AG09319 (cell line): ENCODE data around the gene NADSYN1.
"Not testable (repeated sequence)": the region's sequence is repeated elsewhere in the genome, so short reads cannot be mapped to it uniquely, and the experiment has no call there.

Experiments
- DNase-seq: peaks from one replicate; pipeline ENCODE4 v3.0.0-alpha.2; 2010; ENCODE audit warnings: low read depth; ENCODE audit errors: extremely low read depth
- TF ChIP-seq, protein P1 (sequence below): IDR thresholded peaks from 2 replicates; pipeline ENCODE4 v1.5.1; 2011; ENCODE audit warnings: low read depth, mild to moderate bottlenecking, inconsistent platforms, low read length, moderate library complexity

Gene NADSYN1

GRCh38 chr11:71519546-71519945, 66.5 kb downstream of the NADSYN1 start:
- DNase-seq, result no peak
- TF ChIP-seq, protein P1, sequence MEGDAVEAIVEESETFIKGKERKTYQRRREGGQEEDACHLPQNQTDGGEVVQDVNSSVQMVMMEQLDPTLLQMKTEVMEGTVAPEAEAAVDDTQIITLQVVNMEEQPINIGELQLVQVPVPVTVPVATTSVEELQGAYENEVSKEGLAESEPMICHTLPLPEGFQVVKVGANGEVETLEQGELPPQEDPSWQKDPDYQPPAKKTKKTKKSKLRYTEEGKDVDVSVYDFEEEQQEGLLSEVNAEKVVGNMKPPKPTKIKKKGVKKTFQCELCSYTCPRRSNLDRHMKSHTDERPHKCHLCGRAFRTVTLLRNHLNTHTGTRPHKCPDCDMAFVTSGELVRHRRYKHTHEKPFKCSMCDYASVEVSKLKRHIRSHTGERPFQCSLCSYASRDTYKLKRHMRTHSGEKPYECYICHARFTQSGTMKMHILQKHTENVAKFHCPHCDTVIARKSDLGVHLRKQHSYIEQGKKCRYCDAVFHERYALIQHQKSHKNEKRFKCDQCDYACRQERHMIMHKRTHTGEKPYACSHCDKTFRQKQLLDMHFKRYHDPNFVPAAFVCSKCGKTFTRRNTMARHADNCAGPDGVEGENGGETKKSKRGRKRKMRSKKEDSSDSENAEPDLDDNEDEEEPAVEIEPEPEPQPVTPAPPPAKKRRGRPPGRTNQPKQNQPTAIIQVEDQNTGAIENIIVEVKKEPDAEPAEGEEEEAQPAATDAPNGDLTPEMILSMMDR, result no peak

- no peak for DNase-seq
- TF ChIP-seq, protein P1, result no peak
Measured at GRCh38 chr11:71525188-71525937, 72.4 kb downstream of the NADSYN1 start.

GRCh38 chr11:71525938-71526495, 73.0 kb downstream of the NADSYN1 start:
- TF ChIP-seq, protein P1, result no peak
- no peak for DNase-seq

- DNase-seq, result not testable (repeated sequence)
Measured at GRCh38 chr11:71526796-71527575, 74.0 kb downstream of the NADSYN1 start, which contains the start of gene KRTAP5-7. Gene KRTAP5-7 (plus strand): TSS chr11:71527267. CDS start chr11:71527301, 34 bp downstream.

DNA sequence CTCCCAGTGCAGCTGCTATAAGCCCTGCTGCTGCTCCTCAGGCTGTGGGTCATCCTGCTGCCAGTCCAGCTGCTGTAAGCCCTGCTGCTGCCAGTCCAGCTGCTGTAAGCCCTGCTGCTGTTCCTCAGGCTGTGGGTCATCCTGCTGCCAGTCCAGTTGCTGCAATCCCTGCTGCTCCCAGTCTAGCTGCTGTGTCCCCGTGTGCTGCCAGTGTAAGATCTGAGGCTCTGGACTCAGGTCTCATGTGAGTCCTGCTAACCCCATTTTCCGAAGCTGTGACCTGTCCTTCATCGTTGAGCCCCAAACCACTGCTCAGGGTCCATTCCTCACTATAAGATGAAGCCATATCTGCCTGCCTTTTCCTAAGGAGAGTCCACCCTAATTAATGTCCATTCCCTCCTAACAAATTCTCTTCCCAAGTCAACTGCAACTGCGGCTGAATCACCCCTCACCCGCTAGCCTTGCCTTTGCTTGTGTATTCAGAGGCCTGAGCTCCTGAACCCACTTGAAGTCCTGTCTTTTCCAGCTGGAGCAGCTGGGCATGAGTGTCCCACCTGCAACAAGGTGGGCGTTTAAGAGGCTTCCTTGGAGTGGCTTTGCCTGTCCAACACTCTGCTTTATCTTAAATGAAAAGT, 74.7 kb downstream of the NADSYN1 start:
- TF ChIP-seq, protein P1, result no peak
- DNase-seq, result no peak

DNA sequence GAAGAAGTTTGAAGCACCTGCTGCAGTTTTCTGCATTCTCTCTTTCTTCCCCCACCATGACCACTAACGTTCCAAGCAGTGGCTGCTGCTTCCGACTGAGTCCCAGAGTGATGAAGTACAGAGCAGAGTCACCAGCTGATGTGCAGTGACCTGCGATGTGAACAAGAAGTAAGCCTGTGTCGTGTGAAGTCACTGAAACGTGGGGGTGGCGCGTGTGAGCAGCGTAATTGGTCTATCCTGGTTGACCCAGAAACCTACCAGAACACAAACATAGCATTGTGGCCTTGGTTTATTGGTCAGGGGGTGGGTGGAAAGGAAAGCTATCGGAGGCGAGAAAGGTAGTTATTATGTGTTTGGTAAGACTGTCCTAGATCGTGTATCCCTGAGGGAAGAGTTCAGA, 77.6 kb downstream of the NADSYN1 start:
- TF ChIP-seq, protein P1, result no peak
- DNase-seq, result no peak

GRCh38 chr11:71532036-71532610, 79.1 kb downstream of the NADSYN1 start:
- DNase-seq, result no peak
- TF ChIP-seq, protein P1, result no peak

- not testable (repeated sequence) for DNase-seq
Measured at GRCh38 chr11:71534711-71535608, 82.0 kb downstream of the NADSYN1 start.
